HEK293 (cell line): ENCODE results near the gene RUFY1.

Experiments
- CTCF ChIA-PET: fragments of 350-600 bp; formaldehyde crosslinking; extraction: SDS; loops from one replicate; lab custom pipeline; 2021; ENCODE audit warnings: antibody characterized with exemption; lab: Yijun Ruan, JAX
- POLR2A ChIA-PET: fragments of 300-600 bp; formaldehyde crosslinking; extraction: SDS; loops from one replicate; lab custom pipeline; 2020; ENCODE audit warnings: antibody characterized with exemption, inconsistent platforms; lab: Yijun Ruan, JAX
- H3K27ac ChIP-seq: fragments of 200-500 bp; sonication (Bioruptor generic); 2 replicates; pipeline ENCODE4 v1.5.1; 2014; ENCODE audit warnings: low read depth, low read length, control low read depth, inconsistent platforms; ENCODE audit errors: extremely low read depth
- H3K36me3 ChIP-seq, 2 experiments: fragments of 200-500 bp in 1 of 2; sonication (Bioruptor generic) in 1 of 2; 1 replicate in 1 of 2; 2 replicates in 1 of 2; pipeline ENCODE4 v1.5.1; 2014 to 2017; ENCODE audit warnings: inconsistent platforms in 2 of 2, low read length in 2 of 2; ENCODE audit not compliant: control insufficient read depth in 2 of 2, insufficient read depth in 1 of 2
- H3K4me1 ChIP-seq: fragments of 200-500 bp; sonication (Bioruptor generic); 2 replicates; pipeline ENCODE4 v1.5.1; 2014; ENCODE audit warnings: mild to moderate bottlenecking, low read length, inconsistent platforms; ENCODE audit not compliant: control insufficient read depth, insufficient read depth
- H3K4me3 ChIP-seq: 2 replicates; pipeline ENCODE4 v1.5.1; 2011; ENCODE audit warnings: low read depth, mild to moderate bottlenecking, control low read depth, low read length, moderate library complexity
- H3K9me3 ChIP-seq: fragments of 200-500 bp; sonication (Bioruptor generic); 2 replicates; pipeline ENCODE4 v1.5.1; 2014; ENCODE audit warnings: low read depth, low read length, inconsistent platforms; ENCODE audit not compliant: control insufficient read depth, insufficient read depth
- GLI2 ChIP-seq: fragments of 450-650 bp; formaldehyde crosslinking; IDR thresholded peaks from 2 replicates; pipeline ENCODE4; 2017; ENCODE audit warnings: missing biosample characterization, missing genetic modification characterization, low read depth, borderline replicate concordance
- OSR2 ChIP-seq: fragments of 450-650 bp; formaldehyde crosslinking; IDR thresholded peaks from 2 replicates; pipeline ENCODE4 v1.5.1; 2016; ENCODE audit warnings: missing biosample characterization, missing genetic modification characterization
- SCRT2 ChIP-seq: fragments of 450-650 bp; formaldehyde crosslinking; IDR thresholded peaks from 2 replicates; pipeline ENCODE4 v1.5.1; 2016; ENCODE audit warnings: missing biosample characterization, missing genetic modification characterization
- SP3 ChIP-seq: fragments of 450-650 bp; formaldehyde crosslinking; IDR thresholded peaks from 2 replicates; pipeline ENCODE4 v1.5.1; 2016; ENCODE audit warnings: missing biosample characterization, missing genetic modification characterization
- ZBTB20 ChIP-seq: fragments of 450-650 bp; formaldehyde crosslinking; IDR thresholded peaks from 2 replicates; pipeline ENCODE4 v1.5.1; 2016; ENCODE audit warnings: missing biosample characterization, missing genetic modification characterization
- ZFP41 ChIP-seq: fragments of 450-650 bp; formaldehyde crosslinking; IDR thresholded peaks from 2 replicates; pipeline ENCODE4 v1.5.1; 2016; ENCODE audit warnings: missing biosample characterization, missing genetic modification characterization, borderline replicate concordance
- ZNF19 ChIP-seq: fragments of 450-650 bp; formaldehyde crosslinking; IDR thresholded peaks from 2 replicates; pipeline ENCODE4; 2016; ENCODE audit warnings: missing biosample characterization, missing genetic modification characterization, low read depth
- ZNF335 ChIP-seq: fragments of 450-650 bp; formaldehyde crosslinking; conservative IDR thresholded peaks from 2 replicates; pipeline ENCODE4 v1.5.1; 2016; ENCODE audit warnings: missing biosample characterization, missing genetic modification characterization
- ZNF341 ChIP-seq: fragments of 450-650 bp; formaldehyde crosslinking; IDR thresholded peaks from 2 replicates; pipeline ENCODE4; 2016; ENCODE audit warnings: low read depth, missing biosample characterization, missing genetic modification characterization
- ZNF354C ChIP-seq: fragments of 450-650 bp; formaldehyde crosslinking; IDR thresholded peaks from 2 replicates; pipeline ENCODE4 v1.5.1; 2016; ENCODE audit warnings: missing biosample characterization, missing genetic modification characterization, low read depth, borderline replicate concordance
- ZNF404 ChIP-seq: fragments of 450-650 bp; formaldehyde crosslinking; IDR thresholded peaks from 2 replicates; pipeline ENCODE4 v1.5.1; 2017; ENCODE audit warnings: missing biosample characterization, missing genetic modification characterization
- ZNF416 ChIP-seq: fragments of 450-650 bp; formaldehyde crosslinking; IDR thresholded peaks from 2 replicates; pipeline ENCODE4 v1.5.1; 2016; ENCODE audit warnings: missing biosample characterization, missing genetic modification characterization
- ZNF510 ChIP-seq: fragments of 450-650 bp; formaldehyde crosslinking; IDR thresholded peaks from 2 replicates; pipeline ENCODE4 v1.5.1; 2018; ENCODE audit warnings: mild to moderate bottlenecking, missing genetic modification characterization, missing biosample characterization; ENCODE audit not compliant: insufficient replicate concordance
- ZNF529 ChIP-seq: fragments of 450-650 bp; formaldehyde crosslinking; IDR thresholded peaks from 2 replicates; pipeline ENCODE4 v1.5.1; 2017; ENCODE audit warnings: missing genetic modification characterization, missing biosample characterization; ENCODE audit not compliant: insufficient replicate concordance
- ZNF555 ChIP-seq: fragments of 450-650 bp; formaldehyde crosslinking; conservative IDR thresholded peaks from 2 replicates; pipeline ENCODE4 v1.5.1; 2017; ENCODE audit warnings: missing biosample characterization, mild to moderate bottlenecking, missing genetic modification characterization, inconsistent platforms
- ZNF701 ChIP-seq: fragments of 450-650 bp; formaldehyde crosslinking; IDR thresholded peaks from 2 replicates; pipeline ENCODE4 v1.5.1; 2016; ENCODE audit warnings: missing biosample characterization, missing genetic modification characterization
- ZNF776 ChIP-seq: fragments of 450-650 bp; formaldehyde crosslinking; IDR thresholded peaks from 2 replicates; pipeline ENCODE4 v1.5.0; 2017; ENCODE audit warnings: missing biosample characterization, missing genetic modification characterization, borderline replicate concordance
- ZNF837 ChIP-seq: fragments of 450-650 bp; formaldehyde crosslinking; IDR thresholded peaks from 2 replicates; pipeline ENCODE4 v1.5.1; 2016; ENCODE audit warnings: missing biosample characterization, missing genetic modification characterization
- ZNF843 ChIP-seq: fragments of 450-650 bp; formaldehyde crosslinking; IDR thresholded peaks from 2 replicates; pipeline ENCODE4 v1.5.1; 2016; ENCODE audit warnings: missing biosample characterization, missing genetic modification characterization
- TF ChIP-seq, protein P1 (sequence below): fragments of 450-650 bp; formaldehyde crosslinking; IDR thresholded peaks from 2 replicates; pipeline ENCODE4 v1.5.1; 2016; ENCODE audit warnings: missing biosample characterization, missing genetic modification characterization

RUFY1 gene

DNA sequence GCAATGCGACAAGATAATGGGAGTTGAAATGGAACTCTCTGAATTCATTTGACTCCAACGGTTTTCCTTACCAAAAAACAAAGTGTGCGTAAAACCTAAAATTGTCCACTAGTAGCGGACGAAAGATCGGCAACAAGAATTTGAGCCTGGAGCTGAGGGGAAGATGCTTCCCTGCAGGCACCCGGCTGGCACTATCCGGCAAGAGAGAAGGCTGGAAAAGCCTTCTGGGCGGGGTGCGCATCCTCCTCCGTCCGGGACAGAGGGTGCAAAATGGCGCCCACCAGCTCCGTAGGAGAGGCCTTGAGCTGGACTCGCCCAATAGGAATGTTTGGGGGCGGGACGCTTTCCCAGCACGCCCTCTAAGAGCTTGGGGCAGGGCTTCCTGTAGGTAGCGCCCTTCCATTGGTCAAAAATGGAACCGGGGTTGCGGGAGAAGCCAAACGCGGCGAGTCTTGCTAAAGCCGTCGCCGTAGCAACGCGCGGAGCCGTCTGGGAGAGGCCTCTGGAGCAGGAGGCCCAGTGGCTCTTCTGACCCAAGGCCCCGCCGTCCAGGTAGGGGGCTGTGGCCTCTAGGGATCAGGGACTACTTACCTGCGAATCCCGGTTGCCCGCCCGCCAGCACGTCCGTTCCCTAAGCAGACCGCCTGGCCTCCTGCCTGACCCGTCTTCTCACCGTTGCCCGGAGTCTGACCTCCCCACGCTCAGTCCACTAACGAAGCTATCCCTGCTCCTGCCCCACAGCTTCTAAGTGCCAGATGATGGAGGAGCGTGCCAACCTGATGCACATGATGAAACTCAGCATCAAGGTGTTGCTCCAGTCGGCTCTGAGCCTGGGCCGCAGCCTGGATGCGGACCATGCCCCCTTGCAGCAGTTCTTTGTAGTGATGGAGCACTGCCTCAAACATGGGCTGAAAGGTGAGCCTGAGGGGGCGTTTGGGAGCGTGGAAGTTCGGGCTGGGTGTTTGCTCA, 9.2 kb downstream of the RUFY1 start (continued):
- TF ChIP-seq ZNF335 (tag by site-specific recombination) = peak; percentile 96
- TF ChIP-seq ZBTB20 = 0 out of 2 replicates have a peak, but pooled peaks have one; percentile 5
- TF ChIP-seq SP3 (tag by site-specific recombination) = peak; percentile 91
- no peak for TF ChIP-seq ZNF776 (tag by site-specific recombination)
- no peak for TF ChIP-seq ZFP41 (tag by site-specific recombination)
- TF ChIP-seq ZNF341 = peak; percentile 82
- TF ChIP-seq ZNF510 = no peak
- TF ChIP-seq ZNF404 (tag by site-specific recombination) = no peak
- no peak for TF ChIP-seq GLI2
- TF ChIP-seq, all 188 proteins: peak for 35

DNA sequence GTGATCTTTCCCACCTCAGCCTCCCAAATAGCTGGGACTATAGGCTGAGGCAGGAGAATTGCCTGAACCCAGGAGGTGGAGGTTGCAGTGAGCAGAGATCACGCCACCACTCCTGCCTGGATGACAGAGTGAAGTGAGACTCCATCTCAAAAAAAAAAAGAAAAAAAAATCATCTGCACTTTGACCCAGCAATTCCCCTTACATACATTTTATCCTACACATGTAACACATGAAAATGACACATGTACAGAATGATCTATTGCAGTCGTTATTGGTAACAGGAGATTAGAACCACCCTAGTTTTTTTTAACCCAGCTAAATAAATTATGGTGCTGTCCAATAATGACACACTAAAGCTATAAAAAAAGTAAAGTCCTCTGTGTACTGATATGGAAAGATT, 14.2 kb downstream of the RUFY1 start:
- ChIA-PET POLR2A (interaction anchor here (1.0 kb wide), 1 partner anchor 36 kb away, joined by 7 read pairs; no protein-coding TSS in a partner anchor), CTCF (no interaction called here)
- Histone ChIP-seq H3K36me3 (peaks cover 74% of the 10 kb centered on the region in 2 experiments), H3K4me1 (0 out of 2 replicates have a peak, but pooled peaks cover 3% of the 10 kb centered on the region), H3K27ac (no peak overlapping the region), H3K4me3 (no peak overlapping the region), H3K9me3 (no peaks in the 10 kb centered on the region)
- TF ChIP-seq ZNF555 (no peak), ZNF529 (tag by site-specific recombination) (no peak), ZNF837 (tag by site-specific recombination) (no peak), ZNF354C (tag by site-specific recombination) (no peak), ZNF843 (tag by site-specific recombination) (no peak), ZNF19 (tag by site-specific recombination) (no peak), ZNF416 (tag by site-specific recombination) (no peak), SCRT2 (tag by site-specific recombination) (no peak), ZNF701 (tag by site-specific recombination) (no peak), OSR2 (tag by site-specific recombination) (no peak)

DNA sequence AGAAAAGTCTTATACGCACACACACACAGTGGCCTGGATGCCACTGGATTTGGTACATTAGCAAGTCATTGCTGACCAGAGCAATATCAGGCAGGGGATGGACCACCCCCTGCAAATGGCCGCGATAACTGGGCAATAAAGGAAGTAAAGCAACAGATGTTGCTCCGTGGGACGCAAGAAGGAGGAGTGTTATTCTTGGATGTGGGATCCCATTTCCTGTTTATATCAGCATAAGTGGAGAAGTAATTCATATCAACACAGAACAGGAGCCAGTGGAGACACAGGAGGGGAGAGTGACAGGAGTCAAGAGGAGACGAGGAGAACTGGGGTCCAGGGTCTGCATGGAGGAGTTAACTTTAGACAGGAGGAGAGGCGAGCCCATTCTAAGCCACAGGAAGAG, 18.4 kb downstream of the RUFY1 start:
- Histone ChIP-seq H3K4me3 (no peak overlapping the region), H3K4me1 (no peaks in the 10 kb centered on the region), H3K27ac (no peak overlapping the region), H3K9me3 (no peaks in the 10 kb centered on the region), H3K36me3 (peaks cover 66 to 81% of the 10 kb centered on the region in 2 experiments)
- peak; percentile 33; the same call in 1 of the 2 replicates for TF ChIP-seq SCRT2 (tag by site-specific recombination)
- TF ChIP-seq, protein P1, sequence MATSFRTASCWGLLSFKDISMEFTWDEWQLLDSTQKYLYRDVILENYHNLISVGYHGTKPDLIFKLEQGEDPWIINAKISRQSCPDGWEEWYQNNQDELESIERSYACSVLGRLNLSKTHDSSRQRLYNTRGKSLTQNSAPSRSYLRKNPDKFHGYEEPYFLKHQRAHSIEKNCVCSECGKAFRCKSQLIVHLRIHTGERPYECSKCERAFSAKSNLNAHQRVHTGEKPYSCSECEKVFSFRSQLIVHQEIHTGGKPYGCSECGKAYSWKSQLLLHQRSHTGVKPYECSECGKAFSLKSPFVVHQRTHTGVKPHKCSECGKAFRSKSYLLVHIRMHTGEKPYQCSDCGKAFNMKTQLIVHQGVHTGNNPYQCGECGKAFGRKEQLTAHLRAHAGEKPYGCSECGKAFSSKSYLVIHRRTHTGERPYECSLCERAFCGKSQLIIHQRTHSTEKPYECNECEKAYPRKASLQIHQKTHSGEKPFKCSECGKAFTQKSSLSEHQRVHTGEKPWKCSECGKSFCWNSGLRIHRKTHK = no peak
- ChIA-PET CTCF (no interaction called here), POLR2A (no interaction called here)
